ENCODE data around the gene CEMIP. TPM values are rescaled to one million over a fixed set of nuclear protein-coding genes. Genes with fewer than 3 reads are reported as not detected.
A peak's percentile ranks its signal among the peaks of the same experiment; 100 is the strongest.

CEMIP gene
- total RNA-seq, 1 donor from 2014 or later = 9.9 TPM

- peak; percentile 57 for ATAC-seq
- no peak for DNase-seq (ENCODE audit: low spot score)
- intact Hi-C loops (cut with DNase I) = no loop called here
Measured at GRCh38 chr15:80931721-80932512, 152.7 kb downstream of the CEMIP start.

DNA sequence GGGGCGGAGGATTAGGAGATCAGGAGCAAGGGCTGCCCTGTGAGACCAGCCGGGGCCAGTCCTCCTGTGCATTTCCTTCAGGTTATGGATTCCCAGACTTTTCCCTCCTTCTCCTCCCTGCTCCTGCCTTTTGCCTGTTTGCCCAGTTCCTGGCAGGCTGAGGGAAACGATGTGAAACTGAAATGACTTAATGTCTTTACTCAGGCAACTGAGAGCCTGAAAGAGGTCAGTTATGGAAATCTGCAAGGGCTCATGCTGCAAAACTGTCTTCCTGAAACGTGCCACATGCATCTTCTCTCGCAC is 153.3 kb downstream of the CEMIP start:
- ATAC-seq = peak; percentile 46
- intact Hi-C loops (cut with DNase I) = no loop called here
- no peak for DNase-seq (ENCODE audit: low spot score)

DNA sequence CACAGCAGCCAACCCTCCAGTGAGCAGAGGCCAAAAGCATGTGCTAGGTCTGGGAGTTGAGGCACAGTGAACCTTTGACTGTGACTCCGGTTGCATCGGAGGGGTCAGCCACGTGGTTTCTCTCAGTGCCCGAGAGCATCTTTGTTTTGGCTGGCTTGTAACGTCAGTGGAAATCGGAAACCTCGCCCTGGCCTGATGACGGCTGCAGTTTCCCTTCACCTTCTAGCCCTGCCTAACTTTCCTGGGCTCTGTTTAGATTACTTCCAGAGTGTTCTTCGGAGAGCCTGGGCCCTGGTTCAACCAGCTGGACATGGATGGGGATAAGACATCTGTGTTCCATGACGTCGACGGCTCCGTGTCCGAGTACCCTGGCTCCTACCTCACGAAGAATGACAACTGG is 153.8 kb downstream of the CEMIP start:
- peak; percentile 90 for ATAC-seq
- peak; percentile 74 for DNase-seq (ENCODE audit: low spot score)
- intact Hi-C loops (cut with DNase I) = no loop called here

DNA sequence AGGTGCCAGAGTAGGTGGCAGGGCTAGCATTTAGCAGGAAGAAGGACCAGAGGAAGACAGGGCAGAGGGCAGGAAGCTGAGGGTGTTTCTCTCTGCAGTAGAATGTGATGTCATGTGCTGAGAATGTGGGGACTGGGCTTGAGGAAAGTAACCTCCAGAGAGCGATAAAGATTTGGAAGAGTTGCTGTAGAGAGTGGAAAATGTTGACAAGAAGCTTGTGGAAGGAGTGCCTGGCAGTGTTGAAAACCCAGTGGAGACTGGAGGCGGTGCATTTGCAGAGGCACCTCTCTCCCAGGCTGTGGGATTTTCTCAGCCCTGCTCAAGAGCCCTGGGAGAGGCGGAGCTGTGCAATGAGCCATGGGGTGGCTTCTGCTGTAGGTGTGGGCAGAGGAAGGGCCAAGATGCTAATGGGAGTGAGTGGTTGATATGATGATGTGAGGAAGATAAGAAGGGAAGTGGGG is 155.6 kb downstream of the CEMIP start:
- no peak for DNase-seq (ENCODE audit: low spot score)
- no peak for ATAC-seq
- intact Hi-C loops (cut with DNase I) = no loop called here

DNA sequence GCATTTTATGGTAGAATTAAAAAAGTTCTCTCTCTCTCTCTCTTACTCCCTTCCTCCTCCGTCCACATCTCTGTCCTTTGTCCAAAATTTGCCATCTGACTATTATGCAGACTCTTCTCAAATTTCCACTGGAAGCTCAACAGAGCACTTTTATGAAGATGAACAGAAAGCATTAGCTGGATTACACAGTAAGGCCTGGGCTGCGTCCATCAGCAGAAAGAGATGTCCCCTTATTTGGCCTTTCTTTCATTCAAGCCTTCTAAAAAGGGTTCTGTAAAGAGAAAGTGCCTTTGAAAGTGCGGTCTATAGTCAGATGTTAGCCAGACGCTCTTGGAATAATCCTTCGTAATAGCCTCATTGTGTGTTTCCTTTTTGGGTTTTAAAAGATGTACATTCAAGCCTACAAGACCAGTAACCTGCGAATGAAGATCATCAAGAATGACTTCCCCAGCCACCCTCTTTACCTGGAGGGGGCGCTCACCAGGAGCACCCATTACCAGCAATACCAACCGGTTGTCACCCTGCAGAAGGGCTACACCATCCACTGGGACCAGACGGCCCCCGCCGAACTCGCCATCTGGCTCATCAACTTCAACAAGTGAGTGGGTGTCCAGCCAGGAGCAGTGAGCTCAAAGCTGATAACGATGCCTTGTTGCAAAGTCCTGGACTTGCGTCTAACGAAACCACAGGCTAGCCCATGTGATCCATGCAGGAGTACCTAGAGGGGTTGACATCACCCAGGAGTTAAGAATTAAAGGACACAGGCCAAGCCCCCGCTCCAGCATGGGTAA is 157.3 kb downstream of the CEMIP start:
- ATAC-seq = no peak
- intact Hi-C loops (cut with DNase I) = no loop called here
- DNase-seq (ENCODE audit: low spot score) = no peak

DNA sequence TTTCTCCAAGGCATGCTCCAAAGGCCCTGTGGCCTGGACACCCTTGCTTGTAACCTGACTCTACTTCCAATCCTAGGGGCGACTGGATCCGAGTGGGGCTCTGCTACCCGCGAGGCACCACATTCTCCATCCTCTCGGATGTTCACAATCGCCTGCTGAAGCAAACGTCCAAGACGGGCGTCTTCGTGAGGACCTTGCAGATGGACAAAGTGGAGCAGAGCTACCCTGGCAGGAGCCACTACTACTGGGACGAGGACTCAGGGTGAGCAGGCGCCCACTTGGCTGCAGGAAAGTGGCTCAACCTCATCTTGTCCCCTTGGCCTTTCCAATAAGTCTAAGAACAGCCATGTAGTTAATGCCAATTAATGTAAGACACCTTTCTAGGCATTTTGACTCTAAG is 158.5 kb downstream of the CEMIP start:
- DNase-seq (ENCODE audit: low spot score) (no peak), ATAC-seq (no peak)
- intact Hi-C loops (cut with DNase I) = no loop called here

GRCh38 chr15:80939216-80939615 is 160.0 kb downstream of the CEMIP start:
- no peak for DNase-seq (ENCODE audit: low spot score)
- intact Hi-C loops (cut with DNase I) = no loop called here
- no peak for ATAC-seq

DNA sequence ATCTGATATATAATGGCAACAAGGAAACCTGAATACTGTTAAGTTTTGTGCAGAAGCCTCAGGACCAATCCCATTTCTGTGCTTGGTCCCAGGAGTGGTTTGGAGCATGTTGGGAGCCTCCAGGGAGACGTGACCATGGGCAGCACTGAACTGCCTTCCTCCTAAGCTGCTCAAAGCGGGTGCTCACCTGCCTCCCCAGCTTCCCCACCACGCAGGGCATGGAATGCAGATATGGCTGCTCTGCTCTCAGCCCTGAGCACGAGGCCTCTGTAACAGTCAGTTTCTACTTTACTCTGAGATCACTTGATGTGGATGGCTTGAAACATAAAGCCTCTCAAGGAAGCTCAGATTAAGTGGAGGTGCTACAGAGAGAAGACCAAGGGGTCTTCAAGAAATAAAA is 161.2 kb downstream of the CEMIP start:
- peak; percentile 12 for DNase-seq (ENCODE audit: low spot score)
- intact Hi-C loops (cut with DNase I) = no loop called here
- no peak for ATAC-seq

- DNase-seq (ENCODE audit: low spot score) (peak; percentile 31), ATAC-seq (no peak)
- intact Hi-C loops (cut with DNase I) = no loop called here
Measured at GRCh38 chr15:80940851-80941250, 161.7 kb downstream of the CEMIP start.

GRCh38 chr15:80942266-80942665 is 163.1 kb downstream of the CEMIP start:
- intact Hi-C loops (cut with DNase I) = no loop called here
- peak; percentile 48 for DNase-seq (ENCODE audit: low spot score)

GRCh38 chr15:80942746-80943565 is 163.8 kb downstream of the CEMIP start:
- ATAC-seq (peak; percentile 70), DNase-seq (ENCODE audit: low spot score) (peak; percentile 54)
- intact Hi-C loops (cut with DNase I) = no loop called here

More at GRCh38 chr15:80942266-80942665, 163.1 kb downstream of the CEMIP start:
- no peak for ATAC-seq

DNA sequence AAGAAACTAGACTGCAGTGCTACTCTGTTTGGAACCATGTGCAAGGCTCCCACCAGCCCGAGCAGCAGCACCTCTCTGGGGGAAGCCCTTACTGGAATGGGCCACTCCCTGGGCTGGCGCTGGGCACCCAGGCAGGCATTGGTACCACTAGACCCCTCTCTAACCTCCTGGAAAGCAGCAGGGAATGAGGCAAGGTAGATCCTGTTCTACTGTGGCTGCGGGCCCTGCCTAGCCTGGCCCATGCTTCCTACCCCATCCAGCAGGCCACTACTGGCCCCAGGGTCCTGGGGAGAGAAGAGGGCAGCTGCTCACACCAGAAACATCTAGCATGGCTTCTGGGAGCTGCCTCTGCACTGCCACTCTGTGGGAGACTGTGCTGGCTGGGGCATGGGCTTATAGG is 165.6 kb downstream of the CEMIP start:
- ATAC-seq = no peak
- intact Hi-C loops (cut with DNase I) = no loop called here
- peak; percentile 39 for DNase-seq (ENCODE audit: low spot score)

DNA sequence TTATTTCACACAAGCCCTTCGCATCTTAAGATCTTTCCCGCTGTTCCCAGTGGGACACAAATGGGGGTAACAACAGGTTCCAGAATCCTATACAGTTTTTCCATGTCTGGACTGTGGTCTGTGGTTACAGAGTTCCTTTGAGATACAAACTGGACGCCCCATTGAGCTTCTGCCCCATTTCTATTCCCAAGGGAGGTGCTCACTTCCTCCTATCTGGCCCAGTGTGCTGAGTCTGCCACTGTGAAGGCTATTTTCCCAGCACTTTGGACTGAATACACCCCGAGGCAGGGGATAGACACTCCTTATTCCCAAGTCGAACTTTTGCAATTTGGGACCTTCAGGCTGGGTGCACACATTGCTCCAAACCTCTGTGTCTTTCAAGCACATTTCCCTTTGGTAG is 166.4 kb downstream of the CEMIP start:
- intact Hi-C loops (cut with DNase I) = no loop called here
- no peak for ATAC-seq
- peak; percentile 7 for DNase-seq (ENCODE audit: low spot score)

- ATAC-seq (no peak), DNase-seq (ENCODE audit: low spot score) (peak; percentile 25)
- intact Hi-C loops (cut with DNase I) = no loop called here
Measured at GRCh38 chr15:80946576-80946975, 167.4 kb downstream of the CEMIP start.

GRCh38 chr15:80948651-80949292 is 169.6 kb downstream of the CEMIP start:
- ATAC-seq (no peak), DNase-seq (ENCODE audit: low spot score) (peak; percentile 30)
- intact Hi-C loops (cut with DNase I) = no loop called here

- intact Hi-C loops (cut with DNase I) = no loop called here
- DNase-seq (ENCODE audit: low spot score) (peak; percentile 43), ATAC-seq (no peak)
Measured at GRCh38 chr15:80949756-80950155, 170.6 kb downstream of the CEMIP start.

DNA sequence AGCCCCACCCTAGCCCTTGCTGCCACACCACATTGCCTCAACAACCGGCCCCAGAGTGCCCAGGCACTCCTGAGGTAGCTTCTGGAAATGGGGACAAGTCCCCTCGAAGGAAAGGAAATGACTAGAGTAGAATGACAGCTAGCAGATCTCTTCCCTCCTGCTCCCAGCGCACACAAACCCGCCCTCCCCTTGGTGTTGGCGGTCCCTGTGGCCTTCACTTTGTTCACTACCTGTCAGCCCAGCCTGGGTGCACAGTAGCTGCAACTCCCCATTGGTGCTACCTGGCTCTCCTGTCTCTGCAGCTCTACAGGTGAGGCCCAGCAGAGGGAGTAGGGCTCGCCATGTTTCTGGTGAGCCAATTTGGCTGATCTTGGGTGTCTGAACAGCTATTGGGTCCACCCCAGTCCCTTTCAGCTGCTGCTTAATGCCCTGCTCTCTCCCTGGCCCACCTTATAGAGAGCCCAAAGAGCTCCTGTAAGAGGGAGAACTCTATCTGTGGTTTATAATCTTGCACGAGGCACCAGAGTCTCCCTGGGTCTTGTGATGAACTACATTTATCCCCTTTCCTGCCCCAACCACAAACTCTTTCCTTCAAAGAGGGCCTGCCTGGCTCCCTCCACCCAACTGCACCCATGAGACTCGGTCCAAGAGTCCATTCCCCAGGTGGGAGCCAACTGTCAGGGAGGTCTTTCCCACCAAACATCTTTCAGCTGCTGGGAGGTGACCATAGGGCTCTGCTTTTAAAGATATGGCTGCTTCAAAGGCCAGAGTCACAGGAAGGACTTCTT is 171.3 kb downstream of the CEMIP start:
- intact Hi-C loops (cut with DNase I) = no loop called here
- no peak for ATAC-seq
- DNase-seq (ENCODE audit: low spot score) = peak; percentile 46

DNA sequence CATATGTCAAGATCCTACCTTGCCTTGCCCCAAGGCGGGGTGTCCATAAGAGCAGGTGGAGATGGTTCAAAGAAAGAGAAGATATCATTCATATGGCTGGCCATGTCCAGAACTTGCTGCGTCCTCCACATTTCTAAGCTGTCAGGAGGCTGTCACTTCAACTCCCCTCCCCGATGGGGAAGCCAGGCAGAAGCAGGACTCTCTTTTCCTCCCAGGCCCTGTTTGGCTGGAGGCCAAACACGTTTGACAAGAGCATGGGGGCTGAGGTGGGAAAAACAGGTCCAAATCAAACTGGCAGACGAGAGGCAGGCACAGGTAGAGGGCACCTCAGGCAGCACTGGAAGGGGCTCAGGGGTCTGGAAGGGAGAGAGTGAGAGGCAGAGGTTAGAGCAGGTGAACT is 172.8 kb downstream of the CEMIP start:
- intact Hi-C loops (cut with DNase I) = no loop called here
- ATAC-seq (no peak), DNase-seq (ENCODE audit: low spot score) (peak; percentile 50)
